Loucy (cell line): Measurements from ENCODE around the gene PDYN.

ENCODE experiments used
- H2AFZ ChIP-seq: fragments of 200-600 bp; sonication (generic); 2 replicates; pipeline ENCODE4 v1.6.0; 2016; ENCODE audit warnings: antibody characterized with exemption, mild to moderate bottlenecking, low read length, moderate library complexity
- H3F3A ChIP-seq: fragments of 200-600 bp; 2 replicates; pipeline ENCODE4 v1.6.0; 2016; ENCODE audit warnings: antibody characterized with exemption, low read depth, mild to moderate bottlenecking
- H3K27me3 ChIP-seq: fragments of 200-600 bp; sonication (generic); 2 replicates; pipeline ENCODE4 v1.6.1; 2014; ENCODE audit warnings: low read length, mild to moderate bottlenecking; ENCODE audit not compliant: insufficient read depth, poor library complexity, severe bottlenecking
- H3K36me3 ChIP-seq: fragments of 200-600 bp; sonication (generic); 2 replicates; pipeline ENCODE4 v1.6.1; 2016; ENCODE audit warnings: low read length; ENCODE audit not compliant: insufficient read depth
- H3K4me1 ChIP-seq: fragments of 200-600 bp; sonication (generic); 2 replicates; pipeline ENCODE4 v1.5.1; 2014; ENCODE audit warnings: low read length, mild to moderate bottlenecking; ENCODE audit not compliant: insufficient read depth, poor library complexity, severe bottlenecking
- H3K4me2 ChIP-seq: fragments of 200-600 bp; sonication (generic); 2 replicates; pipeline ENCODE4 v1.6.0; 2014; ENCODE audit warnings: antibody characterized with exemption, low read length, low read depth, mild to moderate bottlenecking; ENCODE audit not compliant: poor library complexity, severe bottlenecking
- H3K4me3 ChIP-seq: fragments of 200-600 bp; sonication (generic); 2 replicates; pipeline ENCODE4 v1.5.1; 2014; ENCODE audit warnings: low read length, mild to moderate bottlenecking, mixed read lengths; ENCODE audit not compliant: poor library complexity, severe bottlenecking
- H3K79me2 ChIP-seq: fragments of 200-600 bp; sonication (generic); 2 replicates; pipeline ENCODE4 v1.6.1; 2014; ENCODE audit warnings: low read length; ENCODE audit not compliant: insufficient read depth
- H3K9ac ChIP-seq: fragments of 200-600 bp; sonication (generic); 2 replicates; pipeline ENCODE4 v1.6.0; 2014; ENCODE audit warnings: mild to moderate bottlenecking, low read depth, low read length, moderate library complexity; ENCODE audit not compliant: poor library complexity, severe bottlenecking
- H3K9me2 ChIP-seq: fragments of 200-600 bp; sonication (generic); replicated peaks from 2 replicates; pipeline ENCODE4 v1.6.1; 2016; ENCODE audit warnings: low read depth, low read length, mixed read lengths
- H3K9me3 ChIP-seq: fragments of 200-600 bp; sonication (generic); 2 replicates; pipeline ENCODE4 v1.6.1; 2014; ENCODE audit warnings: mild to moderate bottlenecking, antibody characterized with exemption, low read length, low read depth; ENCODE audit not compliant: insufficient read depth
- H4K20me1 ChIP-seq: fragments of 200-600 bp; sonication (generic); 2 replicates; pipeline ENCODE4 v1.6.0; 2014; ENCODE audit warnings: antibody characterized with exemption, low read length, mild to moderate bottlenecking; ENCODE audit not compliant: insufficient read depth, poor library complexity, severe bottlenecking
- EZH2phosphoT487 ChIP-seq: fragments of 200-600 bp; IDR thresholded peaks from 2 replicates; pipeline ENCODE4 v1.6.1; 2018; ENCODE audit warnings: antibody characterized with exemption, mild to moderate bottlenecking, moderate library complexity, borderline replicate concordance
- TF ChIP-seq, protein P1 (sequence below): fragments of 200-600 bp; sonication (generic); conservative IDR thresholded peaks from 2 replicates; pipeline ENCODE4 v1.5.1; 2014; ENCODE audit warnings: mild to moderate bottlenecking, antibody characterized with exemption, low read length

PDYN gene

DNA sequence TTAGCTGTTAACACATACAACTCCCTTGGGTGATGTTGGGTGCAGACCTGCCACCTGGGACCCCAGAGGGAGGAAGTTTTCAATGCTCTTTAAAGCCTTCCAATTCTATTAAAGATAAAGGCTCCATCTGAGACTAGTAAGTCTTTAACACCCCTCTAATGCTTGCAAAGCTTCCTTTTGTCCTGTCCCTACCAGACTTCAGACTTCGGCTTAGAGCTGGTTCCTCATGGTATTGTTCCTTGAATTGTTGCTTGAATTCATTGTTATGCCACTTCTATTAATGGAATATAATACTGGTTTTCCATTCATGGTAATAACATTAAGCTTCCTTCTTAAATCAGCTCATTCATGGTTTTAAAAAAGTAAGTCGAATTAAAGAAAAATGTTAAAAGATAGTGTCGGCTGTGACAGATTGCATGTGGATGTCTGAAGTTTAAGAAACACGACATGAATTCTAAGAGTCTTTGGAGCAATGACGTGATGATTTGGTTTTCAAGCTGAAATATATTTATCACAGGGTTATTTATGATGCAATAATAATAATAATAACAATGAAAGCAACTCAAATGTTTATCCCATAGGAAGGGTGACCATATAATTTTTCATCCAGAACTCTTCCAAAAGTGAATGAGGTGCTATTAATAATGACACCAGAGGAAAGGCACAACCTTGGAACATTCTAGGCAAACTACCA is 21.8 kb downstream of the PDYN start:
- Histone ChIP-seq H3K9me2 (no peaks in the 10 kb centered on the region), H3K4me2 (no peak overlapping the region), H3K9me3 (no peaks in the 10 kb centered on the region), H3K79me2 (no peaks in the 10 kb centered on the region), H4K20me1 (no peaks in the 10 kb centered on the region), H3K4me3 (no peak overlapping the region), H2AFZ (no peak overlapping the region), H3K27me3 (no peaks in the 10 kb centered on the region), H3F3A (no peaks in the 10 kb centered on the region), H3K4me1 (no peaks in the 10 kb centered on the region), H3K36me3 (no peaks in the 10 kb centered on the region), H3K9ac (no peak overlapping the region)
- TF ChIP-seq, protein P1, sequence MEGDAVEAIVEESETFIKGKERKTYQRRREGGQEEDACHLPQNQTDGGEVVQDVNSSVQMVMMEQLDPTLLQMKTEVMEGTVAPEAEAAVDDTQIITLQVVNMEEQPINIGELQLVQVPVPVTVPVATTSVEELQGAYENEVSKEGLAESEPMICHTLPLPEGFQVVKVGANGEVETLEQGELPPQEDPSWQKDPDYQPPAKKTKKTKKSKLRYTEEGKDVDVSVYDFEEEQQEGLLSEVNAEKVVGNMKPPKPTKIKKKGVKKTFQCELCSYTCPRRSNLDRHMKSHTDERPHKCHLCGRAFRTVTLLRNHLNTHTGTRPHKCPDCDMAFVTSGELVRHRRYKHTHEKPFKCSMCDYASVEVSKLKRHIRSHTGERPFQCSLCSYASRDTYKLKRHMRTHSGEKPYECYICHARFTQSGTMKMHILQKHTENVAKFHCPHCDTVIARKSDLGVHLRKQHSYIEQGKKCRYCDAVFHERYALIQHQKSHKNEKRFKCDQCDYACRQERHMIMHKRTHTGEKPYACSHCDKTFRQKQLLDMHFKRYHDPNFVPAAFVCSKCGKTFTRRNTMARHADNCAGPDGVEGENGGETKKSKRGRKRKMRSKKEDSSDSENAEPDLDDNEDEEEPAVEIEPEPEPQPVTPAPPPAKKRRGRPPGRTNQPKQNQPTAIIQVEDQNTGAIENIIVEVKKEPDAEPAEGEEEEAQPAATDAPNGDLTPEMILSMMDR, result no peak
- TF ChIP-seq EZH2phosphoT487, result no peak

DNA sequence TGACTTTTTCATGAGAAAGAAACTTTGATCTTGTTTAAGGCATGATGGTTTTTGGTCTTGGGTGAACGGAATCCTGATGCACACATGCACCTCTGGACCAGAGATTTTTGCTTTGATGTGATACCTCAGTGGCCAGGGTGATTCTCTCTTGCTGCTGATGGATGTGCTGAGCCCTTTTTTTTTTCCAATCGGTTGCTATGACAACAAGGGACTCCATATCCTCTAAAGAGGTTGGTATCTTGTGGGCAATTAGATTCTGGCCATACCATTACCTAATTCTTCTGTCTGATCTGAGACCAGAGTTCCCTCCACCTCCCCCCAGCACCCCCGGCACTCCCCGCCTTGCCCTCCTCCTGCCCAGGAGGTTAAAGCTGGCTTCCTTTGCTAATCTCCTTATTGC is 24.9 kb downstream of the PDYN start:
- Histone ChIP-seq H3K27me3 (no peaks in the 10 kb centered on the region), H2AFZ (no peak overlapping the region), H3F3A (no peaks in the 10 kb centered on the region), H3K4me2 (no peak overlapping the region), H3K9ac (no peak overlapping the region), H3K4me3 (no peak overlapping the region), H4K20me1 (no peaks in the 10 kb centered on the region), H3K36me3 (no peaks in the 10 kb centered on the region), H3K9me2 (no peaks in the 10 kb centered on the region), H3K9me3 (no peaks in the 10 kb centered on the region), H3K79me2 (no peaks in the 10 kb centered on the region), H3K4me1 (no peaks in the 10 kb centered on the region)
- TF ChIP-seq EZH2phosphoT487, result no peak
- TF ChIP-seq, protein P1, result no peak

DNA sequence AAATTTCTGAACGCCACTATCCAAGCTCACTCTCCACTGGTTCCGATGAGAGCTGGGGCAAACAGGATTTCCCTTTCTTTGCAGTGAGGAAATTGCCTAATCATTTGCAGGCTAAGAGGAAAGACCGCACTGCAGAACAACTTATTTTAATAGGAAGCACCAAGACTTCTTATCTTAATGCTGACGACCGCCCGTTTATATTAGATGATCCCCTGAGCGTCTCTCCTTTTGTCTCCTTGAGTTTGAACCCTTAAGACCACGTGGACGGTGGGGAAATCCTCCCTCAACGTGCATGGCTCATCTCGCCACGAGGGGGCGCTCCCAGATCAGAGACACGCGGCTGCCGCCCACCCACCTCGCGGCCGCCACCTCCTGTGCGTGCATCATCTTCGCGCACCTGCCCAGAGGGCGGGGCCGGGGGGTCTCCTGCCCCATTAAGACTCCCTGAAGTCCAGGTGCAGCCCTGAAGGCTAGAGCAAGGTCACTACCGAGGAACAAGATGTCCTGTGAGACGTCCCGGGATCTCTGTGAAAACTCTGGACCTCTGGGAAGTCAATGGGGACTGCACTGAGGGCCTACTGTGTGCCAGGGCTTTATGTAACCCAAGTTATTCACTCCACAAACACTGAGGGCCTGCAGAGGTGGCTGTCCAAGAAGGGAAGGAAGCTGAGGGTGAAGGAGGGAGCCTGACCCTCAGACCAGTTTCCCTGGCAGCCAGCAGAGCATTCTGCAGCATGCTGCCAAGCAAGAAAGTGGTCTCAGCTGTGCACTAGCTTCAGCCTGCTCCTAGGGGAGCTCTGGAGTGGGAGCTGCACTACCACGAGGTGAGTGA is 28.1 kb downstream of the PDYN start:
- no peaks in the 10 kb centered on the region for H3K36me3 ChIP-seq
- H3F3A ChIP-seq, result no peaks in the 10 kb centered on the region
- TF ChIP-seq EZH2phosphoT487, result no peak
- TF ChIP-seq, protein P1, result peak; percentile 94
- no peak overlapping the region for H3K9ac ChIP-seq
- H2AFZ ChIP-seq, result peak overlapping the region; percentile 80
- peak overlapping the region; percentile 52 for H3K4me2 ChIP-seq
- H3K4me3 ChIP-seq, result peak overlapping the region; percentile 37
- no peaks in the 10 kb centered on the region for H3K9me2 ChIP-seq
- no peaks in the 10 kb centered on the region for H3K4me1 ChIP-seq
- no peaks in the 10 kb centered on the region for H3K27me3 ChIP-seq
- no peaks in the 10 kb centered on the region for H3K9me3 ChIP-seq
- H3K79me2 ChIP-seq, result no peaks in the 10 kb centered on the region
- no peaks in the 10 kb centered on the region for H4K20me1 ChIP-seq
